HG03139 (cell line): ENCODE results near the gene ANGPTL7.
"Not testable (repeated sequence)": the region's sequence is repeated elsewhere in the genome, so short reads cannot be mapped to it uniquely, and the experiment has no call there.

ENCODE experiments used
- ATAC-seq: cut with Tn5 transposase; IDR thresholded peaks from one replicate; pipeline ENCODE4 v1.9.1; 2021; ENCODE audit not compliant: unreplicated experiment

The ANGPTL7 gene

GRCh38 chr1:11168731-11169130 lies 20.4 kb upstream of the ANGPTL7 start:
- ATAC-seq = no peak

DNA sequence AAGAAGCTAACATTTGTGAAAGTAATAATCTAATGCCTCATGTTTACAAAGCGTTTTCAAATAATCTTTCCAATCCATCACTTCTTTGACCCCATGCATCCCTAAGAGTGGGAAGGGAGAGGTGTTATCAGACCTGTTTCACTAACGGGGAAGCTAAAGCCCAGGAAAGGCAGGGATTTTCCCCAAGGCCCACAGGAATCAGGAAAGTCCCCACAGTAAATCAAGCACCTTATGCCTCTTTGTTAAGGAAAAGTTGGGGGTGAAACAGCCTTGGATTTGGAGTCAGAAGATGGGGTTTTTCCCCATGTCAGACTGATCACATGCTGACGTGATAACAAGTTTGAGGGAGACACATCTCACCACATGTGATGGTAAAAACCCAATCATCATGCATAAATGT lies 20.0 kb upstream of the ANGPTL7 start:
- no peak for ATAC-seq

GRCh38 chr1:11170102-11170501 lies 19.1 kb upstream of the ANGPTL7 start:
- no peak for ATAC-seq

- ATAC-seq = no peak
These were observed 14.8 kb upstream of the ANGPTL7 start for GRCh38 chr1:11174261-11174942.

DNA sequence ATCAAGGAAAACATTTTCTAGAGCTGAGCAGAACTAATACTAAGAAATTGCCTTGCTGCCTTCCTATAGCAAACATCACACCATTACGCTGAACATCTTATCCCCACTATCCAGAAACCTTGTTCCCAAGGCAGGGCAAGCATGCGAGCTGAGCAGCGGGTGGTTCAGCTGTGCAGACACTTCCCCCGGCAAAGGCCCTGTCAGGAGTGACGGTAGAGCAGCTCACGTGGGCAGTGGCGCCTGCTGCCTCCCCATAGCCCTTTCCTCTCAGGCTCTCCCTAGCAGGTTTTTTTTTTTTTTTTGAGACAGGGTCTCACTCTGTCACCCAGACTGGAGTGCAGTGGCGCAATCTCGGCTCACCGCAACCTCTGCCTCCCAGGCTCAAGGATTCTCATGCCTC lies 13.7 kb upstream of the ANGPTL7 start:
- no peak for ATAC-seq

- no peak for ATAC-seq
These were observed 13.0 kb upstream of the ANGPTL7 start for GRCh38 chr1:11176081-11176706.

DNA sequence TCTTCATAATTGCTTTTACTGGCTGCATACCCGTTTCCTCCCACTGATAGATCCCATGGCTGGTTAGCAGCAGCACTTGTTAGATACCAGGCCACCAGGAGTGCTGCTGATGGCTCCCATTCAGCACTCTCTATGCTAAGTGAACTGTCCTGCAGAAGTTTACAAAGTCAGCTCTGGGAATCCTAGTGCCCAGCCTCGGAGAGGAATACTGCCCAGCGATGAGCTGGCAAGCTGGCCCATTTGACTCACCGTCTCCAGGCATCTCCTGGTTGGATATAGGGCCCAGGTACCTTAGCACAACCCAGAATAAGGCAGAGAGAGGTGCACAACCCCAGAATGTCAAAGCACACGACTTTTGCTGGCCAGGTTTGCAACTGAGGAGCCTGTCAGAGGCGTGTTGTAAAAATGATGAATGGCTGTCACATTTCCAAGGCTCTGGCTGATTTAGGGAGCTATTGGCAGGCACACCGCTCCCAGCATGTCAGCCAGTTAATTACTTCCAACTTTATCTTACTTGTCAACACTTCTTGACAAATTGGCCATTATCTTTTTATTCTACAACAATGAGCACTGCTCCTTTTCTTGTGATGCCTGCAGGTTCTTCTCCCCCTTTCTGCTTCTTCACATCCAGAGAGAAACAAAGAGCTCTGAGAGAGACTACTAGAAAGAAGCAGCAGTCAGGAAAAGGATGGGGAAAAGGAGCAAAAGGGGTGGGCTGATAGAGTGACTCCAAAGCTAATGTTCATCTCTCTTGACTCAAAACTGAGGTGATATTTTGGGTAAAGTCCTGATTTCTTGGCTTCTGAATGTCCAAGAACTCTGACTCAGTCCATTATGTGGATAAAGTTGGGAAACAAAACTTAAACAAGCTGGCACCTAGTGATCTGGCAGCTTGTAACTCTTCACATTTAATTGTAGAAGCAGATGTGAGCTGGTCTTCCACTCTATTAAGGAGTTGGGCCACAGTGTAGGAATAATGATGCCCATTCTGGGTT lies 10.8 kb upstream of the ANGPTL7 start:
- no peak for ATAC-seq

DNA sequence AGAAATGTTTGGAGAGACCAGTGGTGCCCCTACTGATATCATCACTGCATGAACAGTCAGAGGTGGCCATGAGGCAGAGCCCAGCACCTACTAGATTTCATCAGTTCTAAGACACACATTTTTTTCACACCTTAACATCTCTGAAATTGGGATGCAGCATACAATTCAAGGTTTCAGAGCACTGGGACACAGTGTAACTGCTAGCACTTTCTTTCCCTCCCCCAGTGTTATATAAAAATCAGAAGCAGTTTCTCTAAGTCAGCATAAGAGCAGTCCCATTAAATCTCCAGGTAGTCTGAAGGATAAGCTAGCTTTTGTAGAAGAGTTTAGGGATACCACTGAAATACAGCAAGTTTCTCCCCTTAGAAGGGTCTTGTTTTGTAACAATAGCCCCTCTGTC lies 10.0 kb upstream of the ANGPTL7 start:
- no peak for ATAC-seq

DNA sequence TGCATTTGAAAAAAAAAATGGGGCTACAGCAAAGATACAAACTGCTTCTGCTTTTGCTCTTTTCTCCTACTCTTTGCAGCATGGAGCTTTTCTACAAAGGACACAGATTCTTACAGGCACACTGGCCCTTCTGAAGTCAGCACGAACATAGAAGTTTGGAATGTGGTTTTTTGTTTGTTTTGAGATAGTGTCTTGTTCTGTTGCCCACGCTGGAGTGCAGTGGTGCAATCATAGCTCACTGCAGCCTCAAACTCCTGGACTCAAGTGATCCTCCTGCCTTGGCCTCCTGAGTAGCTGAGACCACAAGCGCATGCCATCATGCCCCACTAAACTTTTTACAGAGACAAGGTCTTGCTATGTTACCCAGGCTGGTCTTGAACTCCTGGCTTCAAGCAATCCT lies 9.4 kb upstream of the ANGPTL7 start:
- ATAC-seq = not testable (repeated sequence)

DNA sequence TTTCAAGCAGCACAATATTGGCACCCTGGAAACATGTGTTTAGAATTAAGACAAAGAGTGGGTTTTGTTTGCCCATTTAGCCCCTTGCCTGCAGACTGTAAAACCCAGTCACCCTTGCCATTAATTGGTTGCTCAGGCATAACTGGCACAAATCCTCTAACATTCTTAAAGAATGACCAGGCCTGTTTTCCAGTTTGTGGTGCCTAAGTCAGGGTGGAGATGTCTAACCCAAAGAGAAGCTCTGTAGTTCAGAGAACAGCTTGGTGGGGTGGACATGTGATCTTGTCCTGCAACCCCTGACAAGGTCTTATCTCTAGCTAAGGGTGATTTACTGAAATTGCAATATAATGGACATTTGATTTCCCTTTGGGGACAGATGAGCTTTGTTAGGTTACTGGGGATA lies 8.8 kb upstream of the ANGPTL7 start:
- ATAC-seq = no peak

DNA sequence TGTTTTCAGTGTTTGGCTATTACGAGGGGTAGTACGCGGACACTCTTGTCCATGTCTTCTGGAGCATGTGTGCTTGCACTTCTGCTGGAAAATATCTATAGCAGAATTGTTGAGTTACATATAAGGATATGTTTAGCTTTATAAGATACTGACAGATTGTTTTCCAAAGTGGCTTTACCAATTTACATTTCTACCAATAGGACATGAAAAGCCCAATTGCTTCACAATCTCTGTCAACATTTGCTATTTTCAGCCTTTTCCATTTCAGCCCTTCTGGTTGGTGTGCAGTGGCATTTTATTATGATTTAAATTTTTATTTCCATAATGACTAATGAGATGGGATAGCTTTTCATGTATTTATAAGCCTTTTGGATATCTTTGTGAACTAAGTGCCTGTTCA lies 6.3 kb upstream of the ANGPTL7 start:
- no peak for ATAC-seq

DNA sequence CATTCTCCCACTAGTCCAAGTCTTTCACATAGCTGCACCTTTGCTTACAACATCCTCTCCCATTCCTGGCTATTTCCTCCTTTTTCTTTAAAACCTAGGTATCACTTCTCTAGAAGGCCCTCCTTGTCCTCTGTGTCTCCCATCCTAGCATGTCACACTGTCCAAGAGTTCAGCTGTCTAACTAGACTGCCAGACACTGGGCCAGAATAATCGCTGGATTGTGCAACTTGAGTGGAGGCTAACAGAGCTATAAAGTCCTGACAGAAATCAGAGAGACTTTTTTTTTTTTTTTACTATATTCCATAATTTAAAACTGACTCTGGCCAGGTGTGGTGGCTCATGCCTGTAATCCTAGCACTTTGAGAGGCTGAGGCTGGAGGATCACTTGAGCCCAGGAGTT lies 4.2 kb upstream of the ANGPTL7 start:
- ATAC-seq = no peak

DNA sequence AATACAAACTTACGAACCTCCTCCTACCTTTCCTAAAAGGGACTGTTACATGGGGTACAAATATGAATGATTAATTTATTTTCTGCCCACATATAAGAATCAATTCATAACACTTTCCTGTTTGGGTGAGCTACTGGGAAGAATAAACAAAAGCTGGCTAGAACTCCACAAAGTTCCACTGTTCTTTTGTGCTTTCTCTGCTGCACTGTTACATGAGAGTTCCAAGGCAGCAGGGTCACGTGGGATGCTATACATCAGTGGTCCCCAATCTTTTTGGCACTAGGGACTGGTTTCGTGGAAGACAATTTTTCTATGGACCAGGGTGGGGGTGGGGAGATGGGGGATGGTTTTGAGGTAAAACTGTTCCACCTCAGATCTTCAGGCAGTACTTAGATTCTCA lies 2.2 kb upstream of the ANGPTL7 start:
- no peak for ATAC-seq

- no peak for ATAC-seq
These were observed 1.7 kb upstream of the ANGPTL7 start for GRCh38 chr1:11187494-11187893.

DNA sequence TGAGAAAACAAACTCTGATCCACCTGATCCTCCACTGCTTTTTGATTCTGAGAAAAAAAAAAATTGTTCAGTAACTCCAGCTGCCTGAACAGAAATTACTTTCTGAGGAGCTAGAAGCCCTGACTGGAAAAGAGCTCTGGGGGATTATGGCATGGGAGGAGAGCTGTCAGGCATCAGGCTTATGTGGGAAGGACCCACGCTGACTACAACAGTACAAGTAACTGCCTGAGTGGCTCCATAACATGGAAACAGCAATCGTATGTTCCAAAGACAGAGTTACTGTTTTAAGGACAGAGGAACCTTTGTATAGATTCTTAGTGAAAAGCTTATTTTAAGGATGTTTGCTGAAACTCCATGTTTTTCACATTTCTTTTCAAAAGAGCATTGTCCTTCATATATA lies 1.2 kb upstream of the ANGPTL7 start:
- ATAC-seq = no peak

DNA sequence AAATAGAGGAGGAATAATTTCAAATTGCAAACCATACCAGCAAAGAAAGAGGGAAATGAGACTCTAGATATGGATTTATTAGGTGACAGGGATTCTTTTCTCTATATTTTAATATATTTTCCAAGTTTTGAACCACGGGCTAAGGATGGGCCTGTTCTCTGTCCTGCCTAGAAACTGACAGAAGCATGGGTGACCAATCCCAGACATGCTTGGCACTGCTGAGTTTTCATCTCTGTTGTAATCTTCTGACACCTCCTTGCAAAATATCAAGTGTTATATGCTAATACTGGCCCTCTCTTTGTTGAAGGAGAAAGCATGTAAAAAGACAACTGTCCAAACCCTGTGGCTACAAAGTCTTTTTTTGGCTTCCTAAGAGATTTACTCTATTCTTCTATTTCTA lies 774 bp upstream of the ANGPTL7 start:
- ATAC-seq = no peak

GRCh38 chr1:11193376-11193775 lies 4.2 kb downstream of the ANGPTL7 start:
- ATAC-seq = no peak

DNA sequence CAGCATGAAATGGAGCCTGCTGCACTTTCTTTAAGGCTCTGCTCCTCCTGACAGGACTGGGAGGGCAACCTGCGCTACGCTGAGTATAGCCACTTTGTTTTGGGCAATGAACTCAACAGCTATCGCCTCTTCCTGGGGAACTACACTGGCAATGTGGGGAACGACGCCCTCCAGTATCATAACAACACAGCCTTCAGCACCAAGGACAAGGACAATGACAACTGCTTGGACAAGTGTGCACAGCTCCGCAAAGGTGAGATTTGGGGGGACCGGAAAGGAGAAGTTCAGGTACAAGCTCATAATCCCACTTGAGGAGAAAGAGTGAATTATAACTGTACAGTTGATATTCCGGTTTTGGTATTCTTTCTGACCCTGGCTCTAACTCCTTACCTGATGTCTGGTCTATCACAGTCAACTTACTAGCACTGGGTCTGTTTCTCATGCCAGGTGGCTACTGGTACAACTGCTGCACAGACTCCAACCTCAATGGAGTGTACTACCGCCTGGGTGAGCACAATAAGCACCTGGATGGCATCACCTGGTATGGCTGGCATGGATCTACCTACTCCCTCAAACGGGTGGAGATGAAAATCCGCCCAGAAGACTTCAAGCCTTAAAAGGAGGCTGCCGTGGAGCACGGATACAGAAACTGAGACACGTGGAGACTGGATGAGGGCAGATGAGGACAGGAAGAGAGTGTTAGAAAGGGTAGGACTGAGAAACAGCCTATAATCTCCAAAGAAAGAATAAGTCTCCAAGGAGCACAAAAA lies 5.4 kb downstream of the ANGPTL7 start:
- no peak for ATAC-seq

GRCh38 chr1:11196945-11197344 lies 7.8 kb downstream of the ANGPTL7 start:
- ATAC-seq = no peak

GRCh38 chr1:11197359-11197758 lies 8.2 kb downstream of the ANGPTL7 start:
- ATAC-seq = no peak

GRCh38 chr1:11198257-11198656 lies 9.1 kb downstream of the ANGPTL7 start:
- ATAC-seq = no peak
